ELF-1 (cell line): Measurements from ENCODE around the gene BARX1.
A peak's percentile ranks its signal among the peaks of the same experiment; 100 is the strongest.
"Not testable (repeated sequence)": the region's sequence is repeated elsewhere in the genome, so short reads cannot be mapped to it uniquely, and the experiment has no call there.

ENCODE experiments used
- DNase-seq: peaks from one replicate; pipeline ENCODE4 v3.0.0-alpha.2; 2016; ENCODE audit warnings: low read depth, low spot score

The BARX1 gene

DNA sequence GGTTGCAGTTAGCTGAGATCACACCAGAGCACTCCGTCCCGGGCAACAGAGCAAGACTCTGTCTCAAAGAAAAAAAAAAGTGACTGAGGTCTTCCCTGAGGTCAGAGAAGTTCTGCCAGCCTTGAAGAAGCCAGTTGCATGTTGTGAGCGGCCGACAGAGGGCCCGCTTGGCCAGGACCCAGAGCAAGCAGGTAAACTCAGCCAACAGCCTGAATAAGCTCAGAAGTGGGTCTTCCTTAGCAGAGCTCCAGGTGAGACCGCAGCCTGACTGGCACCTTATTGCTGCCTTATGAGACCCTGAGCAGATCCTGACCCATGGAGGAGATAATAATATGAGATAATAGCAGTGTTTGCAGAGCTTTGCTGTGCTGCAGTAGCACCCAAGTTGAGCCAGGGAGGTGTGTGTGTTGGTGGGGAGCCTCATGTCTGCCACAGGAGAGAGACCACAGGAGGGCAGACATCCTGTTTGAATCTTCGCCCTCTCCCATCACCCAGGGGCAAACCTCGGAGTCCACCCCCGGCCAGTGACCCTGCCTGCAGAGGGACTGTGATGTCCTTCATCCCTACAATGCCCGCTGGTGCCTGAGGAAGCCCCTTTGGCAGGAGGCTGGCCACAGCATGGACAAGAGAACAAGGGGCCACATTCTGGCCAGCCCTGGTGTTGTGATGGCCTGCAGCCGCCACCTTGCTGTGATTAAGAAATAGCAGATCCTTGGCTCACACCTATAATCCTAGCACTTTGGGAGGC is 10.8 kb upstream of the BARX1 start:
- DNase-seq, result peak; percentile 61

DNA sequence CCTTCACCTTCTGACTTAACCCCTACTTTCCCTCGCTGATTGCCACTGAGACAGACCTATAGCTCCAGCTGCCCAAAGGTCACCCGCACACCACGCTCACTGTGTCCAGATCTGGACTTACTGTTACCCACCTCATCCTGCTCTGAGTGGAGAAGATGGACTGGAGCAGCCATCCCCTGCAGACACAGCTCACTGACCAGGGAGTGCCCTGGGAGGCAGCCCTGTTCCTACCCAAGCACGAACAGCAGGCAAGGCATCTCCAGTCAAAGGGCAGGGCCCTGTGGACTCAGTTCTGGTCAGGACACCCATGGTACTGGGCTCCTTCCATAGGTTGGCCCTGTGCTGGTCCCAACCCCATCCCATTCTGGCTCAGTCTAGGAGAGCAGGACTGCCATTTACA is 9.5 kb upstream of the BARX1 start:
- no peak for DNase-seq

DNA sequence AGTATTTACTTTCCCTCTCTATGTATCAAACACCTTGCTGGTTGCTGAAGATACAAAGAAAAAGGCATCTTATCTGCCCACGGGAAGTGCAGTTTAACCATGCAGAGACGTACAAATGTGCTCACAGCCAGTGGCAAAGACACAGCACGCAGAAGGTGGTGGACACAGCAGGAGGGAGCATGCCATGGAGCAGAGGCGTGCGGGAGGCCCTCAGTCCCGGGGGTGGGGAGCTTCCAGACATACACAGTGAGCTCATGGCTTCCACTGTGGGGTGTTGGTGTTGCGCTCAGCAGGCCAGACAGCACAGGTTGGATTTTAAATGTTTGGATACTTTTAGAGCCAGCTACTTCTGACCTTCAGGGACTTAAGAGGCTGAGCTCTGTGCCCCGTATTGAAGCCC is 8.8 kb upstream of the BARX1 start:
- DNase-seq, result no peak

DNA sequence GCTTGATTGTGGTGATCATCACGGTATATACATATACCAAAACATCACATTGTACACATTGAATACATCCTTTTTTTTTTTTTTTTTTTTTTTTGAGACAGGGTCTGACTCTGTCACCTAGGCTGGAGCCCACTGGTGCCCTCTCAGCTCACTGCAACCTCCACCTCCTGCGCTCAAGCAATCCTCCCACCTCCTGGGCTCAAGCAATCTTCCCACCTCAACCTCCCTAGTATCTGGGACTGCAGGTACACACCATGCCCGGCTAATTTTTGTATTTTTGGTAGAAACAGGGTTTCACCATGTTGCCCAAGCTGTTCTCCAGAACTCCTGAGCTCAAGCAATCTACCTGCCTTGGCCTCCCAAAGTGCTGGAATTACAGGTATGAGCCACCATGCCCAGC is 8.3 kb upstream of the BARX1 start:
- not testable (repeated sequence) for DNase-seq

DNA sequence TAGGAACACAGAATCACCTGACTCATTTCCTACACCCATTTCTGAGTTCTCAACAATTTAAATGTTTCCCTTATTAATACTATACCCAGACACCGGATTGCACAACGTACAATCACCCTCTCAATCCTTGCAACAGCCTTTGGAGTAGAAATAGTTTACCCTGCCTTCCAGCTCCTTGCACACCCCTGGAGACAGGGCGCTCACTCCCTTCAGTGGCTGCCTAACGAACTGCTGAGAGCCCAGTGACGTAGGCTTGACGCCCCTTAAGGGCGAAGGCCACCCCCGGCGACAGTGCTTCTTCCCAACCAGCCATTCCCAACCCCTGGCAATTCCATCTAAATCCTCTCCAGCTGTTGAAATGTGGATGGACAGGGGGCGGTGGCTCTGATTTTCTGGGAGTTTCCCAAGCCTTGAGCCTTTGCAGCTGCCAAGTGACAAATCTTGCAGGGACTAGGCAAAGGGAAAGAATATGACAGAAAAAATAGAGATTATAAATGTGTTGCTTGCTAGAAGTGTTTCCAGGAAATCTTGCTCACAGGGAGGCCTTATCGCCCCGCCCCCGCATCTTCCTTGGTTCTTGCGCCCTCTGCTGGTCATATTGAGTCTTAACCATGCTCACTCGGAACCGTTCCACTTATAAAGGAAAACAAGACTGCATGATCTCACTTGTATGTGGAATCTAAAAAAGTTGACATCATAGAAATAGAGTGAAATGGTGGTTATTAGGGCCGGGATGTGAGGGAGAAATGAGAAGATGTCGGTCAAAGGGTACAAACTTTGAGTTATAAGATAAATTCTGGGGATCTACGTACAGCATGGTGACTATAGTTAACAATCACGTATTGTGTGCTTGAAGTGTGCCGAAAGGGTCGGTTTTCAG is 7.6 kb upstream of the BARX1 start:
- DNase-seq, result peak; percentile 77

- DNase-seq, result no peak
These were observed 6.9 kb upstream of the BARX1 start for GRCh38 chr9:93962017-93962416.

DNA sequence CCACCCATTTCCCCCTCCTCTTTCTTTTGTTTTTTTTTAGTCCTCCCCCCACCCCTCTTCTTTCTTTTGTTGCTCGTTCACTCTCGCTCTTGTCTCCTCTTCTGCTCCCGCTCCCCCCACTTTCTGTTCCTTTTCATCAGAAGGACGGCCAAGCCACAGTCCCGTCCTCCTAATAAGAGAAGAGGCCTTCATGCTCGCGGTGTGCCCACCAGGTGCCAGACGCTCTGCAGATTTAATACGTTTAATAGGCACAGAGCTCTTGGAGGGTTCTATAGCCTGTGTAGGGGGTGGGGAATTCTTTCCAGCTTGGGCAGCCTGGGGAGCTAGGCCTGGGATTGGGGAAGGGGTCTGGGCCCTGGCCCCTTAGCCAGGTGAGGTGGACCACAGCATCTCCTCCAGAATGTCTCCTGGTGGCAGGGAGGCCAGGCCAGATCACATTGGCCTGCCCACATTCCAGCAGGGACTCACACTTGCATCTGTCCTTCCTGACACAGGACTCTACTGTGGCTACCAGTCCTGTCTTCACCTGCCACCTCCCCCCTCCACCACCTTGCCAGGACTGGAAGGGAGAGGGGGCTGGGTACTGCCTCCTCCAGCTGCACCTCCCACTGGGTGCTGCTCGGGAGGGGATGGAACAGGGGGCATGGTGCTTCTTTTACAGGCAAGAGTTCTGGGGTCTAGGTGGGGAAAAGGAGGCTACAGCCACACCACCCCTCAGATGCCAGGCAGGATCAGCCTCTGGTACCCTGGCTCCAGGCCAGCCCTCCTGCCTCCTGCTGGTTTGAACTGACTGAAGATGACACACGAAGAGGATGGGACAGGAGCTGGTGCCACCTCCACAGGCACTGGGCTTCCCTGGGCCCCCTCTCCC is 6.1 kb upstream of the BARX1 start:
- no peak for DNase-seq

- peak; percentile 70 for DNase-seq
These were observed 5.2 kb upstream of the BARX1 start for GRCh38 chr9:93960221-93960970.

GRCh38 chr9:93959739-93960154 is 4.6 kb upstream of the BARX1 start:
- DNase-seq, result no peak

GRCh38 chr9:93958819-93959682 is 3.9 kb upstream of the BARX1 start:
- peak; percentile 56 for DNase-seq

DNA sequence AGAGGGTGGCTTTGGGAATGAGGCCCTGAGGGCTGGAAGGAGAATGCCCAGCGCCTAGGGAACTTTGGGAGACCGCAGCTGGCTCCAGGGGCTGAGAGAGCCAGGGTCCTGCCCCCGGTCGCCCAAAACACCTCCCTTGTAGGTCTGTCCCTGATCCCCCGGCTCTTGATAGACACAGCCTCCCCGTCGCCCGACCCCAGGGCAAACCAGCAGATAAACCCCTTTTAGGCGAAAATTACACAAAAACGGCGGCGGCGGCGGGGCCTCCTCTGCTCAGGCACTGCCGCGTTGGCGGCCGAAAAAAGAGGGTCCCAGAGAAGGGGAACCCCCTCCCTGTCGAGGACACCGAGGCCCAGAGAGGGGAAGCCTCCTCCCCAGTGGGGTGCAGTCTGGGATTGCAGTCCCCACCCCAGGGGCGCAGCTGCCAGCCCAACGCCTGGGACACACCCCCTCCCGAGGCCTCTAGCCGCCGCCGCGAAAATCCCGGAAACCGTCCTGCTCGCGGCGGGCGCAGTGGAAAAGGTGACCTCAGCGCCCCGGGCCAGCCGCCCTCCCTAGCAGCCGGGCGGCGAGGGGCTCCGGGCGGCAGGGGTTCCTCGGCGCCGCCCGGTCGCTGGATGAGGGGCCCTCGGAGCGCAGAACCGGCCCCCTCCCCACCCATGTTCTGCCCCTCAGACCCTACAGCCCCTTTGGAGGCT is 3.1 kb upstream of the BARX1 start:
- no peak for DNase-seq

DNA sequence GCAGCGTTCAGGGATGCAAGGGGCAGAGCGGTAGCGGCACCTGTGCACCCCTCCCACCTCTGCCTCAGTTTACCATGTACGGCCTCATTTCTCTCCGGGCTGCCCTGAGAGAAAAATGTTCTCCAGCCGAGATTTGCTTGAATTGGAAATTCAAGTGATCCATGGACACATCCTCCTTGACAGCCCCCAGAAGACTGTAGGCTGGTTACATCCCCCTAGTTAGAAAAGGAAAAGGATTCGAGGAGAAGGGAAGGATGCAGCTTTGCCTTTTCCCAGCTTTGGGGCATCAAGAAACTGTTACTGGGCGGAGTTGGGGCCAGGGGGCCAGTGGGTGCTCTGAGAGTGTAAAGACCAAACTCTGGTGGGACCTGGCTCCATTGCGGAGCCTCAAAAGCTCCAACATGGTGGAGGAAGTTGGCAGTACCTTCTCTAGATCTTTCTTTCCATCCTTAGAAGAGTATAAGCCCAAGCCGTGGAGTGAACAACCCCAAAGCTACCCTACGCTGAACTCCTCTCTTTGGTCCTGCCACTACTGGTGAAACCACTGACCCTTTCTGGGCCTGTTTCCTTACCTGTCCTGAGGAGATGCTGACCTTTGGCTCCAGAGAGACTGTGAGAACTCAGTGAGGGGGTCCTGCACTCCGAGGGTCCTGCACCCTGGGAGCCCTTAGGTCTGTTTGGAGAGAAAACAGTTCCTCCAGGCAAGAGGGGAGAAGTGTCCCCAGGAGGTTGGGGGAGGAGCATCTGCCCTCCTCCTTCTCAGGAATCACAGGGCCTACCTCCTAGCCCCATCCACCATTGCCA is 1.0 kb upstream of the BARX1 start:
- DNase-seq, result no peak

GRCh38 chr9:93954434-93955061 is 607 bp downstream of the BARX1 start:
- no peak for DNase-seq

GRCh38 chr9:93953496-93954433 is 1.4 kb downstream of the BARX1 start:
- no peak for DNase-seq

GRCh38 chr9:93952784-93953495 is 2.2 kb downstream of the BARX1 start:
- no peak for DNase-seq

DNA sequence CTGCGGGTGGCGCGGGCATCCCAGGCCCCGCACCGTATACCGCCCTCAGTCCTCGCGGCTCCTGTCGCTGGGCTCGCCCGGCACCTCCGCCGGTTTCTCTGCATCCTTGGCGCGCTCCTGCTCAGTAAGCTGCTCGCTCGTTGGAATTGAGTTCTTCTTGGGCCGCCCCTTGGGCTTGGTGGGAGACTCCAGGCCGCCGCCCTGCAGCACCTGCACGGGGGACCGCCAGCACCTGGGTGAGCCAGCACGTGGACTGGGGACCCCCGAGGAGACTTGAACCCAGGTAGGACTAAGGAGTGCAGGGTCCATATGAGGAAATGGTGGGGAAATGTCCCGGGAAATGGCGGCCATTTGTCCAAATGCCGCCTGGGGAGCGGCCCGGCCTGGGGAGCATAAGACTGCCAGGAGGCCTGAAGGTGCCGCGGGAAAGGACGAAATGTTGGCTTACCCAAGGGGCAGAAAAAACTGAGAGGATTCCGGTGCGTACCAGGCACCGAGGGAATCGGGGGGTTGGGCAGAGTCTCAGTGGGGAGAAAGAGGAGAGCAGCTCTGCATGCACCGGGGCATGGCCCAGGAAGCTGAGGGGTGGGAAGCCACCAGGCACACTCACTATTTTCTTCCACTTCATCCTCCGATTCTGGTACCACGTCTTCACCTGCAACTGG is 2.9 kb downstream of the BARX1 start:
- no peak for DNase-seq
